Kidney (tissue), 14 donors: ENCODE data around the gene GATD1. TPM values are rescaled to one million over a fixed set of nuclear protein-coding genes. Genes with fewer than 3 reads are reported as not detected.

Source experiments
- DNase-seq, 5 donors: peaks; one replicate each; pipeline ENCODE4 v3.0.0-alpha.2; 2013 to 2020
- FAIRE-seq: peaks from 2 replicates; lab custom pipeline; 2012; peaks lifted over from hg19 to GRCh38; lab: Jason Lieb, UNC
- H3K27ac ChIP-seq, 2 donors: one replicate each; pipeline ENCODE4 v1.7.0; 2013; ENCODE audit warnings: low read depth in 2 of 2, low read length in 2 of 2, inconsistent platforms in 1 of 2
- H3K27me3 ChIP-seq: one replicate; pipeline ENCODE4 v1.7.1; 2013; ENCODE audit warnings: low read length, inconsistent platforms; ENCODE audit not compliant: control insufficient read depth, insufficient read depth
- H3K36me3 ChIP-seq, 3 donors: one replicate each; pipeline versions ENCODE4 v1.7.0 to v1.7.1; 2013; ENCODE audit warnings: low read length in 3 of 3, control low read depth in 1 of 3, inconsistent platforms in 1 of 3; ENCODE audit not compliant: insufficient read depth in 3 of 3, control insufficient read depth in 2 of 3
- H3K4me1 ChIP-seq, 3 donors: one replicate each; pipeline versions ENCODE4 v1.7.0 to v1.7.1; 2013; ENCODE audit warnings: low read length in 3 of 3, inconsistent platforms in 1 of 3, low read depth in 1 of 3; ENCODE audit not compliant: control insufficient read depth in 2 of 3, insufficient read depth in 2 of 3
- H3K4me3 ChIP-seq, 3 donors: one replicate each; pipeline versions ENCODE4 v1.7.0 to v1.8.1; 2013; ENCODE audit warnings: low read length in 3 of 3, control low read depth in 1 of 3, inconsistent platforms in 1 of 3
- H3K9ac ChIP-seq, 3 donors: one replicate each; pipeline versions ENCODE4 v1.7.0 to v1.7.1; 2013; ENCODE audit warnings: low read length in 3 of 3, control low read depth in 1 of 3, inconsistent platforms in 1 of 3
- H3K9me3 ChIP-seq, 3 donors: one replicate each; pipeline versions ENCODE4 v1.7.0 to v1.7.1; 2013; ENCODE audit warnings: low read length in 3 of 3, control low read depth in 1 of 3, inconsistent platforms in 1 of 3; ENCODE audit not compliant: control insufficient read depth in 2 of 3, insufficient read depth in 1 of 3
- CTCF ChIP-seq: IDR thresholded peaks from 3 replicates; pipeline ENCODE4 v1.5.1; 2012; ENCODE audit warnings: mild to moderate bottlenecking, moderate library complexity, borderline replicate concordance; ENCODE audit not compliant: insufficient read depth; ENCODE audit errors: extremely low read depth
- intact Hi-C: fragments of 100-400 bp; cut with DNase I; formaldehyde crosslinking; loops from one replicate; pipeline ENCODE4 v1.11.1; 2022
- polyA plus RNA-seq: library from polyadenylated mRNA; stranded (reverse); fragments of 350-450 nt; fragmentation: Illumina TruSeq; extraction: RNeasy Lipid Tissue Mini Kit (QIAGEN cat#74804); gene quantifications from one replicate; pipeline ENCODE4 v1.2.3, GENCODE V29; 2014; ENCODE audit warnings: low read depth, low replicate concordance; ENCODE audit not compliant: insufficient read depth
- total RNA-seq: library from RNA; stranded (reverse); fragmentation: NEBNext Ultra II Directional; extraction: Animal tissue kit (Norgen Biotek cat#: 25700); gene quantifications from one replicate; pipeline ENCODE4 v1.2.1, GENCODE V29; 2021
- donor health status: control.
- donor health status: control.
- donor health status: control.
- donor health status: control.
- donor health status: control.
- donor health status: DM: yes; HTN: yes; CAD: no.
- donor health status: Normal renal cell carcinoma (clear cell type).

Gene GATD1
- total and polyA plus RNA-seq, 2 donors from 2014 or later: 38.3 to 66.2 TPM

- intact Hi-C loops: no loop called here
- Histone ChIP-seq H3K9ac (no peak overlapping the region), H3K27me3 (no peaks in the 10 kb centered on the region), H3K36me3 (no peaks in the 10 kb centered on the region), H3K27ac (no peak overlapping the region), H3K9me3 (no peaks in the 10 kb centered on the region), H3K4me1 (peaks cover 0 to 19% (median 6%) of the 10 kb centered on the region in 3 donors), H3K4me3 (no peak overlapping the region)
- no peak for DNase-seq
- TF ChIP-seq CTCF: no peak
- no peak for FAIRE-seq
Measured at GRCh38 chr11:791658-792534, 14.6 kb upstream of the GATD1 start.

GRCh38 chr11:790721-791564, 13.7 kb upstream of the GATD1 start:
- FAIRE-seq: no peak
- peak in 1 of 5 donors; percentile 67 for DNase-seq
- intact Hi-C loops: no loop called here
- no peaks in the 10 kb centered on the region for H3K36me3 ChIP-seq
- H3K9ac ChIP-seq: no peak overlapping the region
- no peak overlapping the region for H3K27ac ChIP-seq
- H3K9me3 ChIP-seq: no peaks in the 10 kb centered on the region
- no peaks in the 10 kb centered on the region for H3K27me3 ChIP-seq
- H3K4me3 ChIP-seq: no peak overlapping the region
- no peak for TF ChIP-seq CTCF
- peaks cover 0 to 11% (median 0%) of the 10 kb centered on the region in 3 donors for H3K4me1 ChIP-seq

- DNase-seq (peak in 2 of 5 donors; percentile 42 to 73), FAIRE-seq (no peak)
Measured at GRCh38 chr11:789943-790342, 12.7 kb upstream of the GATD1 start, which contains the start of gene CEND1. TSS of gene CEND1 (minus strand) at chr11:790090. CDS start at chr11:788576, 1,514 bp downstream.

More at GRCh38 chr11:789943-790342, 12.7 kb upstream of the GATD1 start, which contains the start of gene CEND1:
- Histone ChIP-seq H3K27me3 (no peaks in the 10 kb centered on the region), H3K27ac (no peak within 1 kb of the TSS), H3K9ac (no peak within 1 kb of the TSS), H3K9me3 (no peaks in the 10 kb centered on the region), H3K4me1 (peaks cover 0 to 5% (median 0%) of the 10 kb centered on the region in 3 donors), H3K4me3 (no peak within 1 kb of the TSS), H3K36me3 (no peaks in the 10 kb centered on the region)
- intact Hi-C loops: no loop called here
- no peak for TF ChIP-seq CTCF
